Measurements from ENCODE around the gene CCL13.

The CCL13 gene

GRCh38 chr17:34391241-34391640 is 35.0 kb downstream of the CCL13 start:
- no peak for ATAC-seq
- no peak for TF ChIP-seq ARNTL (CRISPR knock-in tag; IDR thresholded peaks at IDR 0.05; ENCODE audit: borderline replicate concordance, low read depth)
- TF ChIP-seq OSR1 (CRISPR knock-in tag; IDR thresholded peaks at IDR 0.05) = no peak
- no peak for TF ChIP-seq BACH2 (CRISPR knock-in tag; IDR thresholded peaks at IDR 0.05; ENCODE audit: borderline replicate concordance)
- TF ChIP-seq CSDC2 (CRISPR knock-in tag; IDR thresholded peaks at IDR 0.05) = no peak

GRCh38 chr17:34393401-34393800 is 37.1 kb downstream of the CCL13 start:
- no peak for ATAC-seq
- TF ChIP-seq, protein P1, sequence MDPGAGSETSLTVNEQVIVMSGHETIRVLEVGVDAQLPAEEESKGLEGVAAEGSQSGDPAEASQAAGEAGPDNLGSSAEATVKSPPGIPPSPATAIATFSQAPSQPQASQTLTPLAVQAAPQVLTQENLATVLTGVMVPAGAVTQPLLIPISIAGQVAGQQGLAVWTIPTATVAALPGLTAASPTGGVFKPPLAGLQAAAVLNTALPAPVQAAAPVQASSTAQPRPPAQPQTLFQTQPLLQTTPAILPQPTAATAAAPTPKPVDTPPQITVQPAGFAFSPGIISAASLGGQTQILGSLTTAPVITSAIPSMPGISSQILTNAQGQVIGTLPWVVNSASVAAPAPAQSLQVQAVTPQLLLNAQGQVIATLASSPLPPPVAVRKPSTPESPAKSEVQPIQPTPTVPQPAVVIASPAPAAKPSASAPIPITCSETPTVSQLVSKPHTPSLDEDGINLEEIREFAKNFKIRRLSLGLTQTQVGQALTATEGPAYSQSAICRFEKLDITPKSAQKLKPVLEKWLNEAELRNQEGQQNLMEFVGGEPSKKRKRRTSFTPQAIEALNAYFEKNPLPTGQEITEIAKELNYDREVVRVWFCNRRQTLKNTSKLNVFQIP (CRISPR knock-in tag; IDR thresholded peaks at IDR 0.05; ENCODE audit: borderline replicate concordance, low read depth) = no peak

- no peak for ATAC-seq
- no peak for TF ChIP-seq BACH2 (CRISPR knock-in tag; IDR thresholded peaks at IDR 0.05; ENCODE audit: borderline replicate concordance)
- TF ChIP-seq RARB (CRISPR knock-in tag; IDR thresholded peaks at IDR 0.05) = no peak
- TF ChIP-seq ZC3H10 (CRISPR knock-in tag; IDR thresholded peaks at IDR 0.05) = no peak
- no peak for TF ChIP-seq PPARA (CRISPR knock-in tag; IDR thresholded peaks at IDR 0.05; ENCODE audit: borderline replicate concordance)
These were observed 41.0 kb downstream of the CCL13 start for GRCh38 chr17:34397265-34397664.

- TF ChIP-seq ZNF8 (CRISPR knock-in tag; IDR thresholded peaks at IDR 0.05) (no peak), ZFP3 (CRISPR knock-in tag; IDR thresholded peaks at IDR 0.05) (no peak), SNAI2 (CRISPR knock-in tag; IDR thresholded peaks at IDR 0.05) (no peak)
- TF ChIP-seq, protein P2, sequence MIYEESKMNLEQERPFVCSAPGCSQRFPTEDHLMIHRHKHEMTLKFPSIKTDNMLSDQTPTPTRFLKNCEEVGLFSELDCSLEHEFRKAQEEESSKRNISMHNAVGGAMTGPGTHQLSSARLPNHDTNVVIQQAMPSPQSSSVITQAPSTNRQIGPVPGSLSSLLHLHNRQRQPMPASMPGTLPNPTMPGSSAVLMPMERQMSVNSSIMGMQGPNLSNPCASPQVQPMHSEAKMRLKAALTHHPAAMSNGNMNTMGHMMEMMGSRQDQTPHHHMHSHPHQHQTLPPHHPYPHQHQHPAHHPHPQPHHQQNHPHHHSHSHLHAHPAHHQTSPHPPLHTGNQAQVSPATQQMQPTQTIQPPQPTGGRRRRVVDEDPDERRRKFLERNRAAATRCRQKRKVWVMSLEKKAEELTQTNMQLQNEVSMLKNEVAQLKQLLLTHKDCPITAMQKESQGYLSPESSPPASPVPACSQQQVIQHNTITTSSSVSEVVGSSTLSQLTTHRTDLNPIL (CRISPR knock-in tag; IDR thresholded peaks at IDR 0.05; ENCODE audit: low read depth) = no peak
- no peak for ATAC-seq
These were observed 42.7 kb downstream of the CCL13 start for GRCh38 chr17:34398990-34399389.

- TF ChIP-seq ARNTL (CRISPR knock-in tag; IDR thresholded peaks at IDR 0.05; ENCODE audit: borderline replicate concordance, low read depth) (no peak), ISL1 (CRISPR knock-in tag; IDR thresholded peaks at IDR 0.05) (no peak), ZFP30 (CRISPR knock-in tag; IDR thresholded peaks at IDR 0.05) (no peak), TOX (CRISPR knock-in tag; IDR thresholded peaks at IDR 0.05; ENCODE audit: borderline replicate concordance) (no peak), BACH2 (CRISPR knock-in tag; IDR thresholded peaks at IDR 0.05; ENCODE audit: borderline replicate concordance) (no peak), ZC3H10 (CRISPR knock-in tag; IDR thresholded peaks at IDR 0.05) (no peak), ZNF565 (CRISPR knock-in tag; conservative IDR thresholded peaks at IDR 0.05; ENCODE audit: low read depth) (no peak), CSDC2 (CRISPR knock-in tag; IDR thresholded peaks at IDR 0.05) (no peak), PPARA (CRISPR knock-in tag; IDR thresholded peaks at IDR 0.05; ENCODE audit: borderline replicate concordance) (no peak), SNAI2 (CRISPR knock-in tag; IDR thresholded peaks at IDR 0.05) (no peak), RARB (CRISPR knock-in tag; IDR thresholded peaks at IDR 0.05) (no peak), OSR1 (CRISPR knock-in tag; IDR thresholded peaks at IDR 0.05) (no peak), CSRNP3 (CRISPR knock-in tag; IDR thresholded peaks at IDR 0.05) (no peak)
- TF ChIP-seq, protein P1 (CRISPR knock-in tag; IDR thresholded peaks at IDR 0.05; ENCODE audit: borderline replicate concordance, low read depth) = no peak
- TF ChIP-seq, protein P3, sequence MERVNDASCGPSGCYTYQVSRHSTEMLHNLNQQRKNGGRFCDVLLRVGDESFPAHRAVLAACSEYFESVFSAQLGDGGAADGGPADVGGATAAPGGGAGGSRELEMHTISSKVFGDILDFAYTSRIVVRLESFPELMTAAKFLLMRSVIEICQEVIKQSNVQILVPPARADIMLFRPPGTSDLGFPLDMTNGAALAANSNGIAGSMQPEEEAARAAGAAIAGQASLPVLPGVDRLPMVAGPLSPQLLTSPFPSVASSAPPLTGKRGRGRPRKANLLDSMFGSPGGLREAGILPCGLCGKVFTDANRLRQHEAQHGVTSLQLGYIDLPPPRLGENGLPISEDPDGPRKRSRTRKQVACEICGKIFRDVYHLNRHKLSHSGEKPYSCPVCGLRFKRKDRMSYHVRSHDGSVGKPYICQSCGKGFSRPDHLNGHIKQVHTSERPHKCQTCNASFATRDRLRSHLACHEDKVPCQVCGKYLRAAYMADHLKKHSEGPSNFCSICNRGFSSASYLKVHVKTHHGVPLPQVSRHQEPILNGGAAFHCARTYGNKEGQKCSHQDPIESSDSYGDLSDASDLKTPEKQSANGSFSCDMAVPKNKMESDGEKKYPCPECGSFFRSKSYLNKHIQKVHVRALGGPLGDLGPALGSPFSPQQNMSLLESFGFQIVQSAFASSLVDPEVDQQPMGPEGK (CRISPR knock-in tag; IDR thresholded peaks at IDR 0.05; ENCODE audit: borderline replicate concordance) = no peak
- TF ChIP-seq, protein P2 (CRISPR knock-in tag; IDR thresholded peaks at IDR 0.05; ENCODE audit: low read depth) = no peak
- ATAC-seq = no peak
These were observed 43.4 kb downstream of the CCL13 start for GRCh38 chr17:34399725-34400124.

Data from SK-N-SH treated with all-trans-retinoic acid at 6 μM for 48 hours (cell line).